ENCODE data around the gene ARL13A. TPM values are rescaled to one million over a fixed set of nuclear protein-coding genes. Genes with fewer than 3 reads are reported as not detected.
"Not testable (repeated sequence)": the region's sequence is repeated elsewhere in the genome, so short reads cannot be mapped to it uniquely, and the experiment has no call there.

ARL13A gene
- total RNA-seq, result not detected

DNA sequence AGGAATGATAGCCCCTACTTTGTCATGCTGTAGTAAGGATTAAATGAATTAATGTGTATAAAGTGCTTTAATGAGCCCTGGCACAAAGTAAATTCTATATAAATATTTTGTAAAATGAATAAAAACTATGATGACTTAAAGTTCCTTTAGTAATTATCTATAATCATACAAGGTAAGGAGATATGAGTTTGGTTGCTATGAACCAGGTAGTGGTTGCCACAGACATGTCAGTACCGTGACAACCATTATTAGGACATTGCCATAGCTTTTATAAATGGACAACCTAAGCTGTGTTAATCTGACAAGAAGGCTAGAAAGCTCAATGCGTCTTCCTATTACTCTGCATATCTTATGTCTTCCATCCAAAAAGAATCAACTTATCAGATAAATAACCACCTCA lies at the start of gene ARL13A:
TSS of gene ARL13A (plus strand) at position 301 of the 400 bp plus-strand sequence. CDS start 3,982 bp downstream, outside the sequence.
- DNase-seq, result no peak

DNA sequence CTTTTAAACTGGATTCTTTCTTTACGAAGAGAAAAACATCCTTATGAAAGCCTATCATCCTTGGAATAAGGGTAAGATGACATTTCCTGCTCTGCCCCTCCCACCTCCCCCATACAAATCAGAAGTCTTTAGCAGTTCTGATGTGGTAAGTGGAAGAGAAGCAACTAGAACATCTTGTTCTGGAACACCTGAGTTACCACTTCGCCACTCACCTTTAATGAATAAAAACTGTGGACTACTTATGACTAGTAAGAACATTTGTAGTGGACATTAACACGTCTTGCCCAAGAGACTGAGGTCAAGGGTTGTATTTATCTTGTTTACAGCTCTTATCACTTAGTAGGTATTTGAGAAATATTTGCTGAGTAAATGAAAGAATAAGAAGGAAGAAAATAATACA lies 45.1 kb upstream of the ARL13A start:
- DNase-seq, result no peak

DNA sequence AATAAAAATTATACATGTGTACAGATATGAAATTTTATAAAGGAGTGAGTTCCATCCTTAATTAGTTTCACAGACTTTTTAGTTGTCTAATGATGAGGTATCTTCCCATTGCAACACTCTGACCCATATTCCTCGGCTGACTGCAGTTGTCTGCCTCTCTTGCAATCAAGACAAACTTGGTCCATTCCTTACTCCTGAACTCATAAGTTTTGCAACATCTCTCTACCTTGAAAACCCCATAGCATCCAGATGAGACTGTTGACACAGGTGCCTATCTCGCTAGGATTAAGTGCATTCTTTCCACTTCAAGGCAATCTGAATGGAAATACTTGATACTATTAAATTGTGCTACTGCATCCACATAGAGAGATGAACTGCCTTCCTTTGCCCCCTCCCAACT lies 43.1 kb upstream of the ARL13A start:
- no peak for DNase-seq

GRCh38 chrX:100928660-100929613 lies 40.6 kb upstream of the ARL13A start, which contains the start of gene XKRX:
Gene XKRX (minus strand): TSS chrX:100928917. CDS start chrX:100928304, 613 bp downstream.
- no peak for DNase-seq

- no peak for DNase-seq
Measured at GRCh38 chrX:100931218-100931924, 38.1 kb upstream of the ARL13A start.

GRCh38 chrX:100931925-100932285 lies 37.6 kb upstream of the ARL13A start:
- DNase-seq, result no peak

- DNase-seq, result no peak
Measured at GRCh38 chrX:100935767-100936166, 33.7 kb upstream of the ARL13A start.

DNA sequence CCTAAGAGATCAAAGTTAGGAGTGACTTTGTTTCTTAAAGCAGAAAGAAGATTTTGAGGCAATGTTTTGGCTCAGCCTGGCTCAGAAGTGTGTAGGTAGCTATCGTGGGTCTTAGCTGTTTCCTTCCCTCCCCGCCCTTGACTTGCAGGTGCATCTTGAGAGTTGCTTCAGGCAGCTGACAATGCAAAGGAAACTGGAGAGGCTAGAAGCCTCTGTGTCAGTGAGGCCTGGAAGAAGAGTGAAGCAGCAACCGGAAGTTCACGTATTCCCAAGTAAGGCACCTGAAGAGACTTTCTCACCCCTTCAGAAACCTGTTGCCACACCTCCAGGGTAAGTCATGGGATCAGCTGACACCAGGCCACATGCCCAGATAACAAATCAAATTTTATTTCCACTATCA lies 30.2 kb upstream of the ARL13A start:
- DNase-seq, result no peak

DNA sequence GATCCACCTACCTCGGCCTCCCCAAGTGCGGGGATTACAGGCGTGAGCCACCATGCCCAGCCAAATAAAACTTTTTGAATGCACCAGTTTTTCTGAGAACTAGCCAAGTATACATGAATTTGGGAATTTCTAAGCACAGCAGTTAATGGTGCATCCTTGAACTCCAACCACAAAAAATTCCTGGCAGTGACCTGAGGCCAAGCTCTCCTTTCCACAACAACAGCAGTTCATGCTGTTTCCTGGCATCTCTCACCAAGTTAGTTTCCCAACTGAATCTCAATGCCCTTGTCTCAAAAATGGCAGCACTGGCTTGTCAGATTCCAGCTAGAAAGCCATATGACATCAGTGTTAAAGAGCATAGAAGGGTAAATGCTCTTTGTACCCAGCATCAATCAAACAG lies 24.9 kb upstream of the ARL13A start:
- no peak for DNase-seq

DNA sequence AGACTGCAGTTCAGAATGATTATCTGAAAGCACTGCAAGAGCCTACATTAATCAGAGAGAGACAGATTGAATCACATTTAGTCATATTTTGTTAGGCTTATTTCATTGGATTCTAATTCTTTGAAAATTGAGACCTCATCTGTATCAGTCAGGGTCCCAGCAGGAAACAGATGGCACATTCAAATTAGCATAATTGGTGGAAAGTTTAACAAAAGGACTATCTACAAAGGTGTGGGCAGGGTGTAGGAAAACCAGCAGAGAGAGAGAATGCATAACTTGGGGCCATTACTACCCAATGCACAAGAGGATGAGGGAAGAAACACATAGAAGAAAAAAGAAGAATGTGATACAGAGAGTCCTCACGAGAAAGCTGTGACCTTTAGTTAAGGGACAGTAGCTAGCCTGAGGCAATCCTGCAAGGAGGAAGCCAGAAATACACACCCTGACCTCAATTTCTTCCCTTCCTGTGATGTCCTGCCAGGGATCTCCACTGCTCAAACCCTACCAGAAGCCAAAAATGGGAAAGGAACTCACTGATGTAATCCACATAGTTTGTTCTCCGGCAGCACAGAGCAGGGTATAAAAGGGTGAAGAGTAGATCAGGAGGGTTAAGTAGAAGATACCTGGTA lies 23.1 kb upstream of the ARL13A start:
- no peak for DNase-seq

- DNase-seq, result no peak
Measured at GRCh38 chrX:100948557-100948956, 21.0 kb upstream of the ARL13A start.

DNA sequence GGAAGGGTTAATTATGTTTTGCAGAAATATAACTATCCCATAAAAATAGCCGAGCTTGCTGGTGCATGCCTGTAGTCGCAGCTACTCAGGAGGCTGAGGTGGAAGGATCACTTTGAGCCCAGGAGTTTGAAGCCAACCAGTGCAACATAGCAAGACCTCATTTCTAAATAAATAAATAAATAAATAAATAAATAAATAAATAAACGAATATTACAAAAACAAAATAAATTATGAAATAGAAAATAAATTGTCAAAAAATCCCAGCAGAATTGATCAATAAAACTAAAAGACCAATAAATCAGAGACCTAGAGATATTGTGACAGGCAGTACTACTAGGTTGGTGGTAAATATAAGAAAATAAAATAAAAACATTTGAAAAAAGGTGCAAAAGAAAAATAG lies 6.7 kb upstream of the ARL13A start:
- no peak for DNase-seq

GRCh38 chrX:100964362-100964761 lies 5.1 kb upstream of the ARL13A start:
- DNase-seq, result no peak

GRCh38 chrX:100969936-100970335 lies 428 bp downstream of the ARL13A start:
- DNase-seq, result no peak

- DNase-seq, result no peak
Measured at GRCh38 chrX:100973411-100973810, 3.9 kb downstream of the ARL13A start.

GRCh38 chrX:100975212-100975611 lies 5.7 kb downstream of the ARL13A start:
- DNase-seq, result no peak

DNA sequence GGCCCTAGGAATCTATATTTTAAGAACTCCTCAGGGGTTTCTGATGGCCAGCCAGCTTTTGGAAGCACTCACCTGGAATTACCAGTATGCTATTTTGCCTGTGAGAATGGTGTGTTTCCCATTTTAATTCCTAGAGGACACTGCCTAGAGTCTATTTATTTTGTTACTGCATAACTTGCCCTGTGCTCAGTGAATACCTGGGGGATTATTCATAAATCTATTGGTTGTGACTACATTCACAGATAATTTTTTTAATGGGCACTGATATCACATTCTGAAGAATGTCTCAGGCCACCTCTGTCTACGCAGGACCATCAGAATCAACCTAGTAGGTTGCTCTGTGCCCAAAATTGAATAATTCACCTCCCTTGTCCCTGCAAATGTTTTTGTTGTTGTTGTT lies 6.7 kb downstream of the ARL13A start:
- DNase-seq, result no peak

GRCh38 chrX:100979881-100980607 lies 10.5 kb downstream of the ARL13A start:
- DNase-seq, result no peak

DNA sequence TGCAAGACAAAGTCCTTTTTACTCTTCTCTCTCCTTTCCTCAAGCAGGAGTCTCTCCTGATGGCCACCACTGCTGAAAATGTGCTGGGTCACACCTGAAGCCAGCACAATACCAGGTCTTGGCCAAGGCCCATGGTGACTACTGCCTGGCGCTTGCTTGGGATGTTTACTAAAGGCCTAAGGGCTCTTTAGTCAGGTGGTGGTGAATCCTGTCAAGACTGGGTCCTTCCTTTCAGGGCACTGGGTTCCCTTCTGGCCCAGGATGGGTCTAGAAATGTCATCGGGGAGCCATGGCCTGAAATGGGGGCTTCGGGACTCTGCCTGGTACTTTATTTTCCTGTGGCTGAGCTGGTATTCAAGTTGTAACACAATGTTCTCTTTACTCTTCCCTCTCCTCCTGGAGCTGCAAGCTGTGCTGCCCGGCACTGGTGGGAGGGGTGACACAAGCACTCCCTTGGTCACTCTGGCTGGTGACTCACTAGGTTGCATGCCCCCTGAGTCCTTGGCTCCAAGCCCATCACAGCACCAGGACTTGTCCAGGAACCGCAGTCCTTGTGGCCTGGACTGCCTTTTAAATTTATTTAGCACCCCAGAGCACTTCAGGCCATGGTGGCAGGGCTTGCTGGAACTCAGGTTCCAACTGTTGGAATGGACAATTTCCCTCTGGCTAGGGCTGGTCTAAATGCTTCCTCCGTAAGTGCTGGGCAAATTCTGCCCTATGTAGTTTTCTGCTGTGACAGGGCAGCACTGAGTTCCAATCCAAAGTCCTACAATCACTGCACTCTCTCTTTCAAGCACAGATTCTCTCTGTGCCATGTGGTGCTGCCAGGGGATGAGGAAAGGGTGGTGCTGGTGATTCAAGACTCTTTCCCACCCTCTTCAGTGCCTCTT lies 11.3 kb downstream of the ARL13A start:
- DNase-seq, result no peak

DNA sequence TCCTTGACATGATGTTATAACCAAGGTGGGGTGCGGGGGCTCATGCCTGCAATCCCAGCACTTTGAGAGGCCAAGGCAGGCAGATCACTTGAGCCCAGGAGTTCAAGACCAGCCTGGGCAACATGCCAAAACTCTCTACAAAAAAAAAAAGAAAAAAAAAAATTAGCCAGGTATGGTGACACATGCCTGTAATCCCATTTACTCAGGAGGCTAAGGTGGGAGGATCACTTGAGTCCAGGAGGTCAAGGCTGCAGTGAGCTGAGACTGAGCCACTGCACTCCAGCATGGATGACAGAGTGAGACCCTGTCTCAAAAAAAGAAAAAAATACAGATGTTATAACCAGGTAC lies 12.0 kb downstream of the ARL13A start:
- DNase-seq, result not testable (repeated sequence)

DNA sequence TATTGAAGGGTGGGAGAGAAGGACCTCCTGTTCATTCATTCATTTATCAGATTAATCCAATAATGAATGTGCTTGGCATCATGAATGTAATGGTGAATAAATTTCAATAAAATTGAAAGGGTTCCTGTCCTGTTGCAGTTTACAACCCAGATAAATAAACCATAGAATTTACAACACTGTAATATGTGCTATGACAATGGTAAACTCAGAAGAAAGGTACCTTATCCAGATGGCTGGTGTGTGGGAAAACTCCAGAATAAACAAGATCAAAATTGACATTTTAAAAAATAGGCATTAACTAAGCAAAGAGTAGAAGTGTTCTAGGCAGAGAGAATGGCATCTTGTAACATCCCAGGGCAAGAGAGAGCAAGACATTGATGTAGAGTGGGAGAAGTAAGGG lies 15.3 kb downstream of the ARL13A start:
- no peak for DNase-seq

All from occipital lobe (tissue), 2 donors.